ENCODE results near the gene BICD2. TPM values are rescaled to one million over a fixed set of nuclear protein-coding genes. Genes with fewer than 3 reads are reported as not detected.
A peak's percentile ranks its signal among the peaks of the same experiment; 100 is the strongest.

Gene BICD2
- total and polyA plus RNA-seq, 2 of the 13 experiments (the other 11 are each of a cell fraction or from before 2014, with no cell fraction given): 5.1 to 17.4 TPM

GRCh38 chr9:92764988-92765936 lies 629 bp upstream of the BICD2 start (continued):
- TF ChIP-seq IKZF4 (CRISPR knock-in tag; IDR thresholded peaks at IDR 0.05; ENCODE audit: borderline replicate concordance, low read depth, not compliant biosample characterization) (peak; percentile 45), MEF2D (CRISPR knock-in tag; IDR thresholded peaks at IDR 0.05) (no peak), HNRNPL (IDR thresholded peaks at IDR 0.05; ENCODE audit: low read depth, low read length) (no peak), MTF2 (CRISPR knock-in tag; IDR thresholded peaks at IDR 0.05; ENCODE audit: borderline replicate concordance) (no peak), THAP11 (CRISPR knock-in tag; IDR thresholded peaks at IDR 0.05) (peak; percentile 97), IRF1 (CRISPR knock-in tag; IDR thresholded peaks at IDR 0.05; ENCODE audit: low read depth) (no peak), ZNF230 (CRISPR knock-in tag; IDR thresholded peaks at IDR 0.05) (0 out of 2 replicates have a peak, but pooled peaks have one; percentile 53), ZNF652 (CRISPR knock-in tag; IDR thresholded peaks at IDR 0.05; ENCODE audit: borderline replicate concordance, low read depth) (no peak), POLR2A (IDR thresholded peaks at IDR 0.05; ENCODE audit: insufficient read depth in 1 of 2, low read depth in 2 of 2, low read length in 2 of 2) (peak in 1 of 2 experiments; percentile 64; a peak in 1 of 4 replicates), PHF8 (CRISPR knock-in tag; IDR thresholded peaks at IDR 0.05) (peak; percentile 94), MIER3 (CRISPR knock-in tag; IDR thresholded peaks at IDR 0.05; ENCODE audit: borderline replicate concordance) (peak; percentile 5; the same call in 1 of the 2 replicates), NFE2L1 (CRISPR knock-in tag; IDR thresholded peaks at IDR 0.05; ENCODE audit: borderline replicate concordance) (no peak), ZNF709 (CRISPR knock-in tag; IDR thresholded peaks at IDR 0.05) (0 out of 2 replicates have a peak, but pooled peaks have one; percentile 72), SMAD3 (CRISPR knock-in tag; IDR thresholded peaks at IDR 0.05) (no peak; the same call in 1 of the 2 replicates), ZNF20 (CRISPR knock-in tag; IDR thresholded peaks at IDR 0.05) (no peak), ZNF180 (CRISPR knock-in tag; IDR thresholded peaks at IDR 0.05; ENCODE audit: borderline replicate concordance, low read depth) (0 out of 2 replicates have a peak, but pooled peaks have one; percentile 61), KDM4B (CRISPR knock-in tag; IDR thresholded peaks at IDR 0.05) (no peak; the same call in 1 of the 2 replicates), CCDC6 (CRISPR knock-in tag; IDR thresholded peaks at IDR 0.05) (peak; percentile 61; the same call in 1 of the 2 replicates), CHD4 (IDR thresholded peaks at IDR 0.05; ENCODE audit: borderline replicate concordance, low read length) (no peak; the same call in 1 of the 2 replicates), MEIS1 (CRISPR knock-in tag; IDR thresholded peaks at IDR 0.05; ENCODE audit: borderline replicate concordance) (peak; percentile 53), DR1 (CRISPR knock-in tag; IDR thresholded peaks at IDR 0.05) (0 out of 2 replicates have a peak, but pooled peaks have one; percentile 54), BRCA1 (CRISPR knock-in tag; IDR thresholded peaks at IDR 0.05) (no peak), ZNF234 (CRISPR knock-in tag; conservative IDR thresholded peaks at IDR 0.05) (no peak)
- TF ChIP-seq, protein P1, sequence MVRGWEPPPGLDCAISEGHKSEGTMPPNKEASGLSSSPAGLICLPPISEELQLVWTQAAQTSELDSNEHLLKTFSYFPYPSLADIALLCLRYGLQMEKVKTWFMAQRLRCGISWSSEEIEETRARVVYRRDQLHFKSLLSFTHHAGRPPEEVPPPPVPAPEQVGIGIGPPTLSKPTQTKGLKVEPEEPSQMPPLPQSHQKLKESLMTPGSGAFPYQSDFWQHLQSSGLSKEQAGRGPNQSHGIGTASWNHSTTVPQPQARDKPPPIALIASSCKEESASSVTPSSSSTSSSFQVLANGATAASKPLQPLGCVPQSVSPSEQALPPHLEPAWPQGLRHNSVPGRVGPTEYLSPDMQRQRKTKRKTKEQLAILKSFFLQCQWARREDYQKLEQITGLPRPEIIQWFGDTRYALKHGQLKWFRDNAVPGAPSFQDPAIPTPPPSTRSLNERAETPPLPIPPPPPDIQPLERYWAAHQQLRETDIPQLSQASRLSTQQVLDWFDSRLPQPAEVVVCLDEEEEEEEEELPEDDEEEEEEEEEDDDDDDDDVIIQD (CRISPR knock-in tag; IDR thresholded peaks at IDR 0.05; ENCODE audit: low read depth): 0 out of 2 replicates have a peak, but pooled peaks have one; percentile 13
- TF ChIP-seq, protein P2, sequence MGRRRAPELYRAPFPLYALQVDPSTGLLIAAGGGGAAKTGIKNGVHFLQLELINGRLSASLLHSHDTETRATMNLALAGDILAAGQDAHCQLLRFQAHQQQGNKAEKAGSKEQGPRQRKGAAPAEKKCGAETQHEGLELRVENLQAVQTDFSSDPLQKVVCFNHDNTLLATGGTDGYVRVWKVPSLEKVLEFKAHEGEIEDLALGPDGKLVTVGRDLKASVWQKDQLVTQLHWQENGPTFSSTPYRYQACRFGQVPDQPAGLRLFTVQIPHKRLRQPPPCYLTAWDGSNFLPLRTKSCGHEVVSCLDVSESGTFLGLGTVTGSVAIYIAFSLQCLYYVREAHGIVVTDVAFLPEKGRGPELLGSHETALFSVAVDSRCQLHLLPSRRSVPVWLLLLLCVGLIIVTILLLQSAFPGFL (CRISPR knock-in tag; IDR thresholded peaks at IDR 0.05): no peak
- TF ChIP-seq, protein P3, sequence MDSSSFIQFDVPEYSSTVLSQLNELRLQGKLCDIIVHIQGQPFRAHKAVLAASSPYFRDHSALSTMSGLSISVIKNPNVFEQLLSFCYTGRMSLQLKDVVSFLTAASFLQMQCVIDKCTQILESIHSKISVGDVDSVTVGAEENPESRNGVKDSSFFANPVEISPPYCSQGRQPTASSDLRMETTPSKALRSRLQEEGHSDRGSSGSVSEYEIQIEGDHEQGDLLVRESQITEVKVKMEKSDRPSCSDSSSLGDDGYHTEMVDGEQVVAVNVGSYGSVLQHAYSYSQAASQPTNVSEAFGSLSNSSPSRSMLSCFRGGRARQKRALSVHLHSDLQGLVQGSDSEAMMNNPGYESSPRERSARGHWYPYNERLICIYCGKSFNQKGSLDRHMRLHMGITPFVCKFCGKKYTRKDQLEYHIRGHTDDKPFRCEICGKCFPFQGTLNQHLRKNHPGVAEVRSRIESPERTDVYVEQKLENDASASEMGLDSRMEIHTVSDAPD (CRISPR knock-in tag; IDR thresholded peaks at IDR 0.05): peak; percentile 29; the same call in 1 of the 2 replicates

All from HepG2 (cell line).